HCT116 (cell line): Measurements from ENCODE around the gene MMP24. TPM values are rescaled to one million over a fixed set of nuclear protein-coding genes. Genes with fewer than 3 reads are reported as not detected.
A peak's percentile ranks its signal among the peaks of the same experiment; 100 is the strongest.

Experiments used
- ATAC-seq: fragments of 200-7000 bp; cut with Tn5 transposase; 2 replicates; pipeline ENCODE4 v1.9.1; 2020; ENCODE audit warnings: mild to moderate bottlenecking, moderate library complexity
- BruUV-seq: library from RNA; stranded (reverse); fragments of 400-500 nt; replicated peaks from 2 replicates; lab custom pipeline; 2021; lab: Mats Ljungman, UMichigan
- CTCF ChIA-PET: fragments of 300-600 bp; sonication (Branson Sonifier 250); formaldehyde crosslinking; loops from one replicate; lab custom pipeline; 2021; ENCODE audit warnings: antibody characterized with exemption; lab: Charles Lee
- POLR2A ChIA-PET: fragments of 300-600, 350-600 bp; sonication (Branson Sonifier 250); formaldehyde crosslinking; loops from one replicate; lab custom pipeline; 2021; ENCODE audit warnings: antibody characterized with exemption; lab: Charles Lee
- RAD21 ChIA-PET, 2 experiments: fragments of 300-600 bp; sonication (Branson Sonifier 250); formaldehyde crosslinking; loops; one replicate each; lab custom pipeline; 2023; ENCODE audit warnings: low total read pairs in 2 of 2; ENCODE audit not compliant: uncharacterized antibody in 2 of 2, unreplicated experiment in 2 of 2, low non-redundant PET in 1 of 2; lab: Charles Lee
- DNase-seq: peaks from one replicate; pipeline ENCODE4 v3.0.0-alpha.2; 2010; ENCODE audit warnings: low read depth, low spot score
- H2AFZ ChIP-seq: fragments of 200-600 bp; shearing (Covaris generic), sonication (generic); 2 replicates; pipeline ENCODE4 v1.6.1; 2017; ENCODE audit warnings: low read depth, mixed run types, mixed read lengths, antibody characterized with exemption, low read length; ENCODE audit not compliant: poor library complexity, severe bottlenecking
- H3K27ac ChIP-seq: 2 replicates; pipeline ENCODE4 v1.5.1; 2012; ENCODE audit warnings: low read depth, low read length
- H3K27me3 ChIP-seq: fragments of 200-600 bp; sonication (generic); 2 replicates; pipeline ENCODE4 v1.6.1; 2016; ENCODE audit warnings: mixed run types, low read length, mixed read lengths; ENCODE audit not compliant: insufficient read depth
- H3K36me3 ChIP-seq, 2 experiments: fragments of 200-500 bp in 1 of 2; fragments of 200-600 bp in 1 of 2; sonication (Bioruptor generic) in 1 of 2; sonication (generic) in 1 of 2; 2 replicates each; pipeline versions ENCODE4 v1.5.1 to v1.6.1; 2014 to 2016; ENCODE audit warnings: low read length in 2 of 2, inconsistent platforms in 1 of 2, mixed read lengths in 1 of 2, mixed run types in 1 of 2; ENCODE audit not compliant: insufficient read depth in 2 of 2, control insufficient read depth in 1 of 2
- H3K4me1 ChIP-seq, 2 experiments: fragments of 200-600 bp in 1 of 2; sonication (generic) in 1 of 2; 2 replicates each; pipeline versions ENCODE4 v1.5.1 to v1.6.1; 2012 to 2017; ENCODE audit warnings: low read length in 2 of 2, inconsistent platforms in 1 of 2, mild to moderate bottlenecking in 1 of 2, mixed read lengths in 1 of 2, mixed run types in 1 of 2, moderate library complexity in 1 of 2; ENCODE audit not compliant: insufficient read depth in 2 of 2, control insufficient read depth in 1 of 2
- H3K4me2 ChIP-seq: fragments of 200-600 bp; sonication (generic); 2 replicates; pipeline ENCODE4 v1.6.1; 2017; ENCODE audit warnings: mixed run types, low read length, mixed read lengths
- H3K4me3 ChIP-seq, 2 experiments: fragments of 200-600 bp in 1 of 2; sonication (generic) in 1 of 2; replicated peaks in 1 of 2; 2 replicates each; pipeline ENCODE4 v1.5.1; 2011 to 2016; ENCODE audit warnings: low read length in 2 of 2, control low read depth in 1 of 2, low read depth in 1 of 2, mild to moderate bottlenecking in 1 of 2, mixed read lengths in 1 of 2, mixed run types in 1 of 2
- H3K79me2 ChIP-seq: fragments of 200-600 bp; sonication (generic); 2 replicates; pipeline ENCODE4 v1.6.1; 2017; ENCODE audit warnings: mild to moderate bottlenecking, mixed run types, low read length, moderate library complexity, mixed read lengths; ENCODE audit not compliant: insufficient read depth
- H3K9ac ChIP-seq: fragments of 200-600 bp; sonication (generic); 2 replicates; pipeline ENCODE4 v1.6.1; 2016; ENCODE audit warnings: low read length, mixed read lengths
- H3K9me2 ChIP-seq: fragments of 200-600 bp; sonication (generic), shearing (Covaris generic); 2 replicates; pipeline ENCODE4 v1.6.1; 2017; ENCODE audit warnings: mixed run types, mild to moderate bottlenecking, moderate library complexity; ENCODE audit not compliant: insufficient read depth
- H3K9me3 ChIP-seq, 2 experiments: fragments of 200-500 bp in 1 of 2; fragments of 200-600 bp in 1 of 2; sonication (Bioruptor generic) in 1 of 2; sonication (generic) in 1 of 2; 2 replicates each; pipeline ENCODE4 v1.6.1; 2014 to 2017; ENCODE audit warnings: low read length in 2 of 2, mixed read lengths in 2 of 2, inconsistent platforms in 1 of 2, low read depth in 1 of 2, mild to moderate bottlenecking in 1 of 2, mixed run types in 1 of 2, moderate library complexity in 1 of 2; ENCODE audit not compliant: control insufficient read depth in 1 of 2, insufficient read depth in 1 of 2
- H4K20me1 ChIP-seq: fragments of 200-600 bp; sonication (generic), shearing (Covaris generic); 2 replicates; pipeline ENCODE4 v1.6.1; 2017; ENCODE audit warnings: mixed run types, mild to moderate bottlenecking, moderate library complexity; ENCODE audit not compliant: insufficient read depth
- CEBPB ChIP-seq: IDR thresholded peaks from 2 replicates; pipeline ENCODE4 v1.6.1; 2012; ENCODE audit warnings: low read depth
- EZH2 ChIP-seq: fragments of 200-600 bp; sonication (generic); IDR thresholded peaks from 2 replicates; pipeline ENCODE4 v1.6.1; 2017; ENCODE audit warnings: antibody characterized with exemption, mixed run types
- EZH2phosphoT487 ChIP-seq: fragments of 200-600 bp; IDR thresholded peaks from 2 replicates; pipeline ENCODE4 v1.6.1; 2018; ENCODE audit warnings: antibody characterized with exemption, borderline replicate concordance
- POLR2A ChIP-seq: IDR thresholded peaks from 2 replicates; pipeline ENCODE4 v1.7.0; 2011; ENCODE audit warnings: borderline replicate concordance; ENCODE audit not compliant: insufficient read depth, insufficient read length; ENCODE audit errors: extremely low read depth
- POLR2AphosphoS5 ChIP-seq: IDR thresholded peaks from 2 replicates; pipeline ENCODE4 v1.6.1; 2011; ENCODE audit warnings: mild to moderate bottlenecking, low read depth, low read length, moderate library complexity
- SRF ChIP-seq: IDR thresholded peaks from 2 replicates; pipeline ENCODE4 v1.6.1; 2012; ENCODE audit warnings: low read depth
- TCF7L2 ChIP-seq: IDR thresholded peaks from 2 replicates; pipeline ENCODE4 v1.7.0; 2011; ENCODE audit warnings: borderline replicate concordance, inconsistent platforms; ENCODE audit not compliant: insufficient read depth, insufficient read length; ENCODE audit errors: extremely low read depth
- ZNF274 ChIP-seq: fragments of 200-500 bp; sonication (Bioruptor generic); IDR thresholded peaks from 2 replicates; pipeline ENCODE4 v1.6.1; 2014; ENCODE audit warnings: mild to moderate bottlenecking, low read depth, low read length, inconsistent platforms
- intact Hi-C: fragments of 100-400 bp; cut with micrococcal nuclease; formaldehyde crosslinking; loops from 2 replicates; pipeline ENCODE4 v1.10.0; 2022
- total RNA-seq: library from RNA; stranded (reverse); gene quantifications from one replicate; pipeline ENCODE4 v1.2.1, GENCODE V29; 2021; ENCODE audit not compliant: unreplicated experiment
- TF ChIP-seq, protein P1 (sequence below): IDR thresholded peaks from 2 replicates; pipeline ENCODE4 v1.6.1; 2011; ENCODE audit warnings: mild to moderate bottlenecking, low read length, moderate library complexity; ENCODE audit not compliant: insufficient replicate concordance; ENCODE audit errors: extremely low read depth

Gene MMP24
- total RNA-seq, 1 experiment from 2014 or later, result not detected

DNA sequence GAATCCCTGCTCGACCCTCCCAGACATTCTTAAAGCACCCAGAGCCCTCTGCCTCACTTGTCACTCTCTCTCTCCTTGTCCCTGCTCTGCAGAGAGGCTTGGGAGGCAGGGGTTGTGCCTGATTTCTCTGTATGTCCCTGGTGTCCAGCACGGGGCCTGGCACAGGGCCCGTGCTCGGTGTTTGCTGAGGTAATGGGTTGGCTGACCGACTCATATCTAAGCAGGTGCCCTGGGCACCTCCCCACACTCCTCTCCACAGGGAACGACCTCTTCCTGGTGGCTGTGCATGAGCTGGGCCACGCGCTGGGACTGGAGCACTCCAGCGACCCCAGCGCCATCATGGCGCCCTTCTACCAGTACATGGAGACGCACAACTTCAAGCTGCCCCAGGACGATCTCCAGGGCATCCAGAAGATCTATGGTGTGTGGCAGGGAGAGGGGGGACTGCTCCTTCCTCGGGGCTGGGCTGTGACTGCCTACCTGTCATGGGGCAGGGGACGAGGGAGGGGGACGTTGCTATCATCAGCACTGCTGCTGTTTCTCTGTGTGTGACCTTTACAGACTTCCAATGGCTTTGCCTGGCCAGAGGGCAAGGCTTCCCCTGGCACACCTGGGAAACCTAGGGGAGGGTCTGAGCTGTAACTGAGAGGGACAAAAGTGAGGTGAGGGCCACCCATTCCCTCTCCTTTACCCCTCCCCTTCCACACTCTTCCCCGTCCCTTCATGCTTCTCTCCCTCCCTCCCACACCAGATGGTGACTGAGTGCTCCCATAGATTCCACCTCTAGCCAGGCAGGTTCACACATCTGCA lies 37.2 kb downstream of the MMP24 start:
- H3K4me3 ChIP-seq, result peak overlapping the region in 1 of 2 experiments; percentile 31; a peak in 2 of 4 replicates
- peak overlapping the region; percentile 25 for H3K9ac ChIP-seq
- no peak overlapping the region for H2AFZ ChIP-seq
- H3K9me3 ChIP-seq, result no peaks in the 10 kb centered on the region
- CTCF ChIA-PET, result interaction anchor here (0.6 to 2.6 kb wide), 6 partner anchors 9 to 756 kb away, joined by 3 to 16 read pairs (median 3); partner anchors contain the start of gene EDEM2
- intact Hi-C loops, result loop anchor here (1.0 to 10.0 kb wide), 2 partner anchors 118 to 389 kb away; partner anchors contain the start of genes ACSS2 and GGT7
- H3K27ac ChIP-seq, result peak overlapping the region; percentile 74
- H4K20me1 ChIP-seq, result no peaks in the 10 kb centered on the region
- no peaks in the 10 kb centered on the region for H3K36me3 ChIP-seq
- no peaks in the 10 kb centered on the region for H3K79me2 ChIP-seq
- peaks cover 23% of the 10 kb centered on the region in 2 experiments for H3K4me1 ChIP-seq
- no peaks in the 10 kb centered on the region for H3K27me3 ChIP-seq
- DNase-seq, result no peak
- H3K4me2 ChIP-seq, result peak overlapping the region; percentile 74
- TF ChIP-seq, protein P1, sequence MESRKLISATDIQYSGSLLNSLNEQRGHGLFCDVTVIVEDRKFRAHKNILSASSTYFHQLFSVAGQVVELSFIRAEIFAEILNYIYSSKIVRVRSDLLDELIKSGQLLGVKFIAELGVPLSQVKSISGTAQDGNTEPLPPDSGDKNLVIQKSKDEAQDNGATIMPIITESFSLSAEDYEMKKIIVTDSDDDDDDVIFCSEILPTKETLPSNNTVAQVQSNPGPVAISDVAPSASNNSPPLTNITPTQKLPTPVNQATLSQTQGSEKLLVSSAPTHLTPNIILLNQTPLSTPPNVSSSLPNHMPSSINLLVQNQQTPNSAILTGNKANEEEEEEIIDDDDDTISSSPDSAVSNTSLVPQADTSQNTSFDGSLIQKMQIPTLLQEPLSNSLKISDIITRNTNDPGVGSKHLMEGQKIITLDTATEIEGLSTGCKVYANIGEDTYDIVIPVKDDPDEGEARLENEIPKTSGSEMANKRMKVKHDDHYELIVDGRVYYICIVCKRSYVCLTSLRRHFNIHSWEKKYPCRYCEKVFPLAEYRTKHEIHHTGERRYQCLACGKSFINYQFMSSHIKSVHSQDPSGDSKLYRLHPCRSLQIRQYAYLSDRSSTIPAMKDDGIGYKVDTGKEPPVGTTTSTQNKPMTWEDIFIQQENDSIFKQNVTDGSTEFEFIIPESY, result no peak
- TF ChIP-seq EZH2phosphoT487 (no peak), ZNF274 (no peak), POLR2AphosphoS5 (no peak), EZH2 (no peak), CEBPB (no peak), POLR2A (no peak), SRF (no peak), TCF7L2 (no peak)
- TF ChIP-seq, all 23 proteins: peak for 0
- BruUV-seq, result no TSS peak
- POLR2A ChIA-PET, result interaction anchor here (0.6 to 1.0 kb wide), 2 partner anchors 14 to 122 kb away, joined by 4 to 5 read pairs; partner anchors contain the start of gene MMP24OS
- ATAC-seq, result peak; percentile 54
- RAD21 ChIA-PET, result interaction anchor here in 1 of 2 experiments (0.6 kb wide), 1 partner anchor 90 kb away, joined by 5 read pairs; no protein-coding TSS in a partner anchor
- H3K9me2 ChIP-seq, result no peaks in the 10 kb centered on the region
